ENCODE results near the gene ASPHD2. TPM values are rescaled to one million over a fixed set of nuclear protein-coding genes. Genes with fewer than 3 reads are reported as not detected.

The ASPHD2 gene
- total and polyA plus RNA-seq, 10 of the 15 experiments (the other 5 are each of a cell fraction or from before 2014, with no cell fraction given) = 1.6 to 10.6 (median 5.2) TPM

DNA sequence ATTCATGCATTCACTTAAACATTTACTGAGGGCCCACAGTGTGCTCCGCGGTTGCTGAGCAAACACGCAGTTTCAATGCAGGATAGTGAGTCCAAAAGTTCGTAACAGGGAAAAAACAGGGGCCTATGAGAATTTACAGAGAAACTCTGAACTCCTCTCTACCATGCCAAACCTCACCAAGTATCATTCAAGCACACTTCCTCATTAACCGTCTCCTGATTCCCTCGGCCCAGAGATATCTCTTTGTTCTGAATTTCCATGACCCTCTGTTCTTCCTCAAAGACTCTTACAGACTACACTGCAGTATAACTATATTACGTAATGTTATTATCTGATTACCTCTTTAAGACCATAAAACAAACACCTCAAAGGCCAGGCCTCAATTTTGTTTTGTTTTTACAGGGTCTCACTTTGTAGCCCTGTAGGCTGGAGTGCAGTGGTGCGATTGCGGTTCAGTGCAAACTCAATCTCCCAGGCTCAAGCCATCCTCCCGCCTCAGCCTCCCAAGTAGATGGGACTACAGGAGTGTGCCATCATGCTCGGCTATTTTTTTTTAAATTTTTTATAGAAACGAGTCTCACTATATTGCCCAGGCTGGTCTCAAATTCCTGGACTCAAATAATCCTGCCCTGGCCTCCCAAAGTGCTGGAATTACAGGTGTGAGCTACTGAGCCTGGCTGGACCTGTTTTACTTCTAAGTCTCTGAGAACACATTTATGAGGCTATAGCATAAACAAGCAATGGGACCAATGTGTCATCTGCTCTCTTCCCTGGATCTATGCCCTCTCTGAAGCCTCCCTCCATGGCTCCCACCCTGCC lies 50.9 kb downstream of the ASPHD2 start:
- ChIA-PET SMC1A (ENCODE audit: uncharacterized antibody, unreplicated experiment) (interaction anchor here (0.8 to 4.3 kb wide), 7 partner anchors 14 to 194 kb away, joined by 3 to 17 read pairs (median 6); no protein-coding TSS in a partner anchor), POLR2A (interaction anchor here (0.5 to 1.1 kb wide), 5 partner anchors 24 to 186 kb away, joined by 3 to 8 read pairs (median 3); no protein-coding TSS in a partner anchor), CTCF (interaction anchor here (1.0 to 7.1 kb wide), 18 partner anchors 9 to 194 kb away, joined by 3 to 47 read pairs (median 4); partner anchors contain the start of gene TFIP11), RAD21 (ENCODE audit: unreplicated experiment) (interaction anchor here (0.8 to 2.0 kb wide), 6 partner anchors 17 to 194 kb away, joined by 3 to 10 read pairs (median 4); no protein-coding TSS in a partner anchor)
- no peaks in the 10 kb centered on the region for H3K9me3 ChIP-seq (replicated peaks; ENCODE audit: control insufficient read depth, insufficient read depth, low read length)
- no peaks in the 10 kb centered on the region for H4K20me1 ChIP-seq (ENCODE audit: control insufficient read depth, insufficient read depth)
- DNase-seq (ENCODE audit: low read depth, low spot score) = no peak
- H3K4me2 ChIP-seq (ENCODE audit: control insufficient read depth, insufficient read depth) = peak overlapping the region; percentile 97
- in situ Hi-C loops (cut with MboI) = no loop called here
- ATAC-seq = peak; percentile 34
- H3K4me1 ChIP-seq (ENCODE audit: control insufficient read depth, insufficient read depth, low read length) = peaks cover 30% of the 10 kb centered on the region
- peak overlapping the region; percentile 84 for H3K9ac ChIP-seq (ENCODE audit: control insufficient read depth, insufficient read depth, low read length)
- H3K4me3 ChIP-seq = peak overlapping the region; percentile 97
- 3% methylated on average over 12 of the region's 12 CpGs for WGBS (ENCODE audit: insufficient coverage, insufficient replicate concordance, low lambda C conversion rate, missing lambda C conversion rate)
- peak overlapping the region; percentile 88 for H3K27ac ChIP-seq (ENCODE audit: control insufficient read depth, insufficient read depth)
- peak overlapping the region; percentile 80 for H2AFZ ChIP-seq (ENCODE audit: control insufficient read depth, low read depth, low read length)
- intact Hi-C loops (cut with micrococcal nuclease; ENCODE audit: unreplicated experiment) = loop anchor here (5.0 kb wide), 1 partner anchor 48 kb away; no protein-coding TSS in a partner anchor
- FAIRE-seq = no peak
- H3K36me3 ChIP-seq (ENCODE audit: control insufficient read depth in 2 of 2, insufficient read depth in 2 of 2, low read length in 1 of 2) = peaks cover 0 to 3% of the 10 kb centered on the region in 2 experiments; a peak in 2 of 4 replicates
- peaks cover 59% of the 10 kb centered on the region for H3K79me2 ChIP-seq (ENCODE audit: control insufficient read depth, insufficient read depth, low read length)
- H3K27me3 ChIP-seq (replicated peaks in 1 of 2; ENCODE audit: control insufficient read depth in 2 of 2, insufficient read depth in 2 of 2, low read length in 1 of 2) = no peaks in the 10 kb centered on the region
- no TSS peak for BruUV-seq (replicated peaks)
- TF ChIP-seq MLLT1 (IDR thresholded peaks at IDR 0.05) = no peak
- TF ChIP-seq, protein P1, sequence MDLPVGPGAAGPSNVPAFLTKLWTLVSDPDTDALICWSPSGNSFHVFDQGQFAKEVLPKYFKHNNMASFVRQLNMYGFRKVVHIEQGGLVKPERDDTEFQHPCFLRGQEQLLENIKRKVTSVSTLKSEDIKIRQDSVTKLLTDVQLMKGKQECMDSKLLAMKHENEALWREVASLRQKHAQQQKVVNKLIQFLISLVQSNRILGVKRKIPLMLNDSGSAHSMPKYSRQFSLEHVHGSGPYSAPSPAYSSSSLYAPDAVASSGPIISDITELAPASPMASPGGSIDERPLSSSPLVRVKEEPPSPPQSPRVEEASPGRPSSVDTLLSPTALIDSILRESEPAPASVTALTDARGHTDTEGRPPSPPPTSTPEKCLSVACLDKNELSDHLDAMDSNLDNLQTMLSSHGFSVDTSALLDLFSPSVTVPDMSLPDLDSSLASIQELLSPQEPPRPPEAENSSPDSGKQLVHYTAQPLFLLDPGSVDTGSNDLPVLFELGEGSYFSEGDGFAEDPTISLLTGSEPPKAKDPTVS (IDR thresholded peaks at IDR 0.05; ENCODE audit: low read depth, low read length) = no peak
- no peak for TF ChIP-seq NRF1 (conservative IDR thresholded peaks at IDR 0.05; ENCODE audit: low read depth, low read length)
- no peak for TF ChIP-seq ZNF384 (IDR thresholded peaks at IDR 0.05; ENCODE audit: borderline replicate concordance, low read depth, low read length)
- no peak for TF ChIP-seq NR2C2 (IDR thresholded peaks at IDR 0.05; ENCODE audit: borderline replicate concordance, control insufficient read depth, insufficient read length, low read depth)
- no peak for TF ChIP-seq ATF2 (IDR thresholded peaks at IDR 0.05; ENCODE audit: low read length)
- TF ChIP-seq ZNF217 (IDR thresholded peaks at IDR 0.05) = no peak
- no peak for TF ChIP-seq IKZF1 (conservative IDR thresholded peaks at IDR 0.05)
- no peak for TF ChIP-seq MEF2B (IDR thresholded peaks at IDR 0.05; ENCODE audit: partially characterized antibody, poor library complexity, severe bottlenecking)
- TF ChIP-seq IRF4 (IDR thresholded peaks at IDR 0.05; ENCODE audit: low read depth, low read length) = no peak
- no peak for TF ChIP-seq BACH1 (IDR thresholded peaks at IDR 0.05; ENCODE audit: borderline replicate concordance)
- TF ChIP-seq USF1 (IDR thresholded peaks at IDR 0.05; ENCODE audit: borderline replicate concordance, extremely low read length, insufficient read depth, low read depth, low read length) = no peak
- TF ChIP-seq SREBF2 (IDR thresholded peaks at IDR 0.05; ENCODE audit: low read length) = no peak
- TF ChIP-seq, protein P2, sequence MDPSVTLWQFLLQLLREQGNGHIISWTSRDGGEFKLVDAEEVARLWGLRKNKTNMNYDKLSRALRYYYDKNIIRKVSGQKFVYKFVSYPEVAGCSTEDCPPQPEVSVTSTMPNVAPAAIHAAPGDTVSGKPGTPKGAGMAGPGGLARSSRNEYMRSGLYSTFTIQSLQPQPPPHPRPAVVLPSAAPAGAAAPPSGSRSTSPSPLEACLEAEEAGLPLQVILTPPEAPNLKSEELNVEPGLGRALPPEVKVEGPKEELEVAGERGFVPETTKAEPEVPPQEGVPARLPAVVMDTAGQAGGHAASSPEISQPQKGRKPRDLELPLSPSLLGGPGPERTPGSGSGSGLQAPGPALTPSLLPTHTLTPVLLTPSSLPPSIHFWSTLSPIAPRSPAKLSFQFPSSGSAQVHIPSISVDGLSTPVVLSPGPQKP (IDR thresholded peaks at IDR 0.05; ENCODE audit: low read depth, low read length) = no peak
- TF ChIP-seq ZNF207 (IDR thresholded peaks at IDR 0.05; ENCODE audit: borderline replicate concordance) = no peak
- TF ChIP-seq IKZF2 (IDR thresholded peaks at IDR 0.05) = peak; percentile 8 to 17; a peak in 1 of 4 replicates
